Measurements from ENCODE around the gene ZNRF3.

- no peak for TF ChIP-seq EZH2 (IDR thresholded peaks at IDR 0.05; ENCODE audit: borderline replicate concordance, insufficient read depth, low read depth, low read length, poor library complexity, severe bottlenecking)
- TF ChIP-seq CTCF (IDR thresholded peaks at IDR 0.05) = no peak
Observed at GRCh38 chr22:29087012-29087411, 203.6 kb downstream of the ZNRF3 start.
